ENCODE measurements around the gene PDCD7.
A peak's percentile ranks its signal among the peaks of the same experiment; 100 is the strongest.
"Not testable (repeated sequence)": the region's sequence is repeated elsewhere in the genome, so short reads cannot be mapped to it uniquely, and the experiment has no call there.

The PDCD7 gene

DNA sequence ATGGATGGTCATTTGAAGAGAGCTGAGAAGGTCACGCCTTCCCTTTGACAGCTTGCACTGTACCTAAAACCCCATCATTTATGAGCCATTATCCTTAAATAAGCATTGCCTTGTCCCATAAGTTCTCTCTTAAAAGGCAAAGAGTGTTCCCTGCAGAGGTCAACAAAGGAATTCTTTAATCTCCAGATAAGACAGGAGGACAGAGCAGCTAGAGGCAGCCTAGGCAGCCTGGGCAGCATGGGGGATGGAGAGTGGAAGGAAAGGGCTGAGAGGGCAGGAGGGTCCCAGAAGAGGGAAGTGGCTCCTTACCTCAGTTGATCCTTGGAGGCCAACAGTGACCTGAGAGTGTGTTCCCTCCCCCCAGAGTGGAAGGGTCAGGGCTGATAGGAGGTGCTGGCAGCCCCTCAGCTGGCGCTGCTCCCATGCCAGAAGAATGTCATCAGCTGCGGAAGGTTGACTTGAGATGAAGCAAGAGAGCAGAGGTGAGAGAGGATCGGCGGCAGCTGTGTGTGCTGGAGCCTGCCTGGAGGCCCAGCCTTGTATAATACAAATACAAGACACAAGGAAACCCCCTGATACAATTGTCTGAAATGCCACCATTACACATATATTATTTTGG, 44.3 kb downstream of the PDCD7 start:
- DNase-seq = no peak

GRCh38 chr15:65088643-65089021, 45.0 kb downstream of the PDCD7 start:
- no peak for DNase-seq

DNA sequence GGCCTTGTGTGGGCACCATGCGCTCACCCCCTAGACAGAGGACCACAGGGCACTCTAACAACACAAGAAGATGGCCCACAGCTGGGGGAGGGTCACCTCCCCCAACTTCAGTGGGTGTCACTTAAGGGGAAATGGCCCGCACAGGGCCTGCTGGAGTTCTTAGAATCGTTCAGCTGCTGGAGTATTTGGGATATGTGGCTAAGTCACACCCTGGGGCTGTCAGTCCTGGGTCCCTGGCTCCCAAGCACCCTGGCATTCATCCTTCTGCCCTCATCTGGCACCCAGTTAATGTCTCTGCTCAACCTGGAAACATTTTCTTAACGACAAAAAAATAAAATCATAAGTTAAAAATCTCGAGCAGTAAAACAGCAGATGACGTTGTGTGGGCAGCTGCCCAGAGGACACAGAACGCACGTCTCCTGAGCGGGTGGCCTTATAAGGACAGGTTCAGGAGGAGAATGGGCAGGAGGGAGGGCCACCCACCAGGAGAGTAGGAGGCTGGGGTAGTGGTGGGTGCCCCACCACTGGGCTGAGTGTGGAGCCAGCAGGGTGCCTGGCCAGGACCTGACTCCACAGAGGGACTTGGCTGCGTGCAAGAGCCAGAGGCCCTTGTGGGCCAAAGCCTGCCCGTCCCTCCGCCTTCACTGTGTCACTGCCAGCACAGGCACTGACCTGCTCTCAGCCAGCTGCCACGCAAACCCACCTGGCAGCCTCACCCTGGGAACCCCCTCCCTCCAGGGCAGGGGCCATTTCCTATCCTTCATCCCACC, 45.5 kb downstream of the PDCD7 start:
- DNase-seq = no peak

GRCh38 chr15:65087411-65087810, 46.2 kb downstream of the PDCD7 start:
- no peak for DNase-seq

DNA sequence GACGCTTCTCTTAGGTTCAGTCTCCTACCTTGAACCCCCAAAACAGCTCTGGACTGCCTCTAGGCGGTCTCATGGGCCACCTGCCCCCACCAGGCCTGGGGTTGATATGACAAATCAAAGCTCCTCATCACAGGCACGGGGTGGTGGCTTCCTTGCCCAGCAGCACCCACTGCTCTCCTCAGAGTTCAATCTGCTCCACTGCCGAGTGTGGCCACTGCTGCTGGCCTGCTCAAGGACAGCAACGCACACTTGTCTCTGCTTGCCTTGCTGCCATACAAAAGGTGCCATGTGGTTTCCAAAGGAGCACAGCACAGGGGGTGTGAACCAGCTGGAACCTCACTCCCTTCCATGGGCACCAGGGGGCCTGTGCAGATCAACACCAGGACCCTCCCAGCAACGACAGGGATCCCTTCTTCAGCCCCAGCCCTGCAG, 46.9 kb downstream of the PDCD7 start:
- no peak for DNase-seq

GRCh38 chr15:65085990-65086679, 47.5 kb downstream of the PDCD7 start:
- DNase-seq = no peak

DNA sequence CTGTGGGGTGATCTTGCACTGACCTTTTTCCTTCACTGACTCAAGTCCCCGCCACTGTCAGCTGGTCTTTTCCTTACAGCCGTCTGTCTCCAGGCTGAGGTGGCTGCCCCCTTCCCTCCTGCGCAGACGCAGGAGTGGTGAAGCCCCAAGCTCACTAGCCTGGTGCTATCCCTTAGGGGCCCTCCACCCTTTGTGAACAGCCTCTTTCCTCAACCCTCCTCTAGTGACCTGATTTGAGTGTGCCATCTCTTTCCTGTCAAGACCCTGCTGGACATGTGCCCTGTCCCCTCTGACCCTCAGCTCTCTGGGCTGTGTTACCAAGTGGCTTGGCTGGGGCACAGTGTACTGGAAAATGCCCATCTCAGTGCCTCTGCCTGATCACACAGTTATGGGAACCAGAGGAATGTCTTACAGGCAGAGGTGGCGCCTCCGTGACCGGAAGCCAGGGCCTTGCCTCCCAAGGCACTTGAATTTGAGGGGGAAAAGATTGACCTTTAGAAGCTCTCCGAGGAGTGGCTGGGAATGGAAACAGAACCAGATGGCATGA, 48.3 kb downstream of the PDCD7 start:
- DNase-seq = no peak

GRCh38 chr15:65084500-65085206, 49.0 kb downstream of the PDCD7 start:
- DNase-seq = no peak

DNA sequence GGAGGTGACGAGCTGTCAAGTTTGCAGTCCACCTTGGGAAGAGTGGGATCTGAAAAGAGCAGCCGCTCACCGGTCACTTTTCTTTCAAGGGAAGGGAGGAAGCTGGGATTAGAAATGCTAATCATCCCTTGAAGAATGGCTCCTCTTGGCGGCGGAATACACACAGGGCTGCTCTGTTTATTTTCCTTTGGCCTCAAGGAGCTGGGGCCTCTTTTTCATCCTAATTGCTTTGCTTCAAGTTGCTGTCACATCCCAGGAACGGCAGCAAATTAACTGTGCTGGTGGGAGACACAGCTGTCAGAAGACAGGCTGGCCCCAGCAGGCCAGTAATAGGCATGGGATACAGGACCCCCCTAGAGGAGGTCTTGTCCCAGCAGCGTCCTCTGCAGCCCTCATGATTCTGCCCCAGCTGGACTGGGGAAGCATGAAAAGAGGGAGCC, 50.3 kb downstream of the PDCD7 start:
- DNase-seq = no peak

DNA sequence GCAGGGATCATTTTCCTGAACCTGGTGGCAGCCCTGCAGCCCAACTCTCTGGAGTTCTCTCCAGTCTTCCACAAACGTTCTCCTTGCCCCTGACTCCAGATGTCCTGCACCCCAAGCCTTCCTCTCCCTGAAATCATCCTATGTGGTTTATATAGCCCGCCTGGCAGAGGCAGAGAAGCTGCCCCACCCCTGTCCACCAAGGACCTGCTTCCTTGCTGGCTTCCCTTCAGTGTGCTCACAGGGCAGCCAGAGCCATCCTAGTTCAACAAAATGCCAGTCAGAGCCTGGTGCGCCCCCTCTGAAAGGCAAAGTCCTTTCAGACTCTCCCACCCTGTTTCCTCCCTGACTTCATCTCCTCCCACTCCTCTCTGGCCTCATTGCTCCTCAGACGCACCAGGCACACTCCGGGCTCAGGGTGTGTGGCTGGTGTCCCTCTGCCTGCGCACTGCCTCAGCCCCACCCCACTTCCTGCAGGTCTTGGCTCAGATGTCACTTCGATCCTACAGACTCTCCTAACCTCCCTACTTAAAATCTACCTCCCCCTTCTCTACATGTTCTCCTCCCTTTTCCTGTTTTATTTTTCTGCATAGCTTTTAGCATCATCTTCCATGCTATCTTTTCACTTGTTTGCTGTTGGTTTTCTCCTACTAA, 51.2 kb downstream of the PDCD7 start:
- no peak for DNase-seq

GRCh38 chr15:65081758-65082157, 51.9 kb downstream of the PDCD7 start:
- peak; percentile 14 for DNase-seq

- DNase-seq = no peak
Observed at GRCh38 chr15:65081270-65081669, 52.3 kb downstream of the PDCD7 start.

- DNase-seq = no peak
Observed at GRCh38 chr15:65079580-65079979, 54.0 kb downstream of the PDCD7 start.

- DNase-seq = peak; percentile 13
Observed at GRCh38 chr15:65077981-65078352, 55.6 kb downstream of the PDCD7 start.

GRCh38 chr15:65077291-65077980, 56.2 kb downstream of the PDCD7 start:
- DNase-seq = no peak

DNA sequence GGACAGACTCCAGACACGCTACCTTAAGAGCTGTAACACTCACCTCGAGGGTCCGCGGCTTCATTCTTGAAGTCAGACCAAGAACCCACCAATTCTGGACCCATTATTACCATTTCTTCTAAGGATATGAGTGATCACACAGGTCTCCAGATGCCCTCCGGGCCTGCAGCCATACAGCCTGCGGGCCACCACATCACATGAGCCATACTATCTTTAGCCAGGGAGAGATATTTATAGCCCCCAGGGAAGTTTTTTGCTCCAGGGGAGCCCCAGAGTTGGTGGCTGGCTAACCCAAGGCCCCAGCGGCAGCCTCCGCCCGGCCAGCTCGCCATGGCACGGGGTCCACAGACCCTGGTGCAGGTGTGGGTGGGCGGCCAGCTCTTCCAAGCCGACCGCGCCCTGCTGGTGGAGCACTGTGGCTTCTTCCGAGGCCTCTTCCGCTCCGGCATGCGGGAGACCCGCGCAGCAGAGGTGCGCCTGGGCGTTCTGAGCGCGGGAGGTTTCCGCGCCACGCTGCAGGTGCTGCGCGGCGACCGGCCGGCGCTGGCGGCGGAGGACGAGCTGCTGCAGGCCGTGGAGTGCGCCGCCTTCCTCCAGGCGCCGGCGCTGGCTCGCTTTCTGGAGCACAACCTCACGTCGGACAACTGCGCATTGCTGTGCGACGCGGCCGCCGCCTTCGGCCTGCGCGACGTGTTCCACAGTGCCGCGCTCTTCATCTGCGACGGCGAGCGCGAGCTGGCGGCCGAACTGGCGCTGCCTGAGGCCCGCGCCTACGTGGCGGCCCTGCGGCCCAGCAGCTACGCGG, 56.9 kb downstream of the PDCD7 start, which contains the start of gene KBTBD13:
TSS of gene KBTBD13 (plus strand) at position 261 of the 805 bp plus-strand sequence. CDS start at position 331, 70 bp downstream.
- no peak for DNase-seq

DNA sequence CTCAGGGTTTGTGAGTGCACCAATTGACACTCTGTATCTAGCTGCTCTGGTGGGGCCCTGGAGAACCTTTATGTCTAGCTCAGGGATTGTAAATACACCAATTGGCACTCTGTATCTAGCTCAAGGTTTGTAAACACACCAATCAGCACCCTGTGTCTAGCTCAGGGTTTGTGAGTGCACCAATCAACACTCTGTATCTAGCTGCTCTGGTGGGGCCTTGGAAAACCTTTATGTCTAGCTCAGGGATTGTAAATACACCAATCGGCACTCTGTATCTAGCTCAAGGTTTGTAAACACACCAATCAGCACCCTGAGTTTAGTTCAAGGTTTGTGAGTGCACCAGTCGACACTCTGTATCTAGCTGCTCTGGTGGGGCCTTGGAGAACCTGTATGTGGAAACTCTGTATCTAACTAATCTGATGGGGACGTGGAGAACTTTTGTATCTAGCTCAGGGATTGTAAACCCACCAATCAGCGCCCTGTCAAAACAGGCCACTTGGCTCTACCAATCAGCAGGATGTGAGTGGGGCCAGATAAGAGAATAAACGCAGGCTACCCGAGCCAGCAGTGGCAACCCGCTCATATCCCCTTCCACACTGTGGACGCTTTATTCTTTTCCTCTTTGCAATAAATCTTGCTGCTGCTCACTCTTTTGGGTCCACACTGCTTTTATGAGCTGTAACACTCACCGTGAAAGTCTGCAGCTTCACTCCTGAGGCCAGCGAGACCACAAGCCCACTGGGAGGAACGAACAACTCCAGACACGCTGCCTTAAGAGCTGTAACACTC, 57.8 kb downstream of the PDCD7 start:
- not testable (repeated sequence) for DNase-seq

- not testable (repeated sequence) for DNase-seq
Observed at GRCh38 chr15:65074946-65075345, 58.7 kb downstream of the PDCD7 start.

GRCh38 chr15:65072617-65073016, 61.0 kb downstream of the PDCD7 start:
- no peak for DNase-seq

DNA sequence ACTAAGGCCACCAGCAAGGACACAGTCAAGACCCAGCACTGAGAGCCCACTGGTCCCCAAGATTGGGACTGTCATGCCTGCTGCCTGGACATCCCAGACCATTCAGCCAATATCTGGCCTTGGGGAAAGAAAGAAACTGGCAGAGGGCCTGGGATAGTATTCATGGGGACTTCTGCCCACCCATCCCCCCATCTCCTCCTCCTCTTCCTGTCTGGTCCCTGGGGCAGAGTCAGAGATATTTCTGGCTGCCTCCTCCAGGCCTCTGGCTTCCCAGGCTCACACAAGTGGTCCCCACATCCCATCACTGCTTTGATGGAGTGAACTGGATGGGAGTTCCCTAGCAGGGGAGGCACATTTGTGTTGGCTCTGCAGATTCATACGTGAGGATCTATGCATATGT, 61.6 kb downstream of the PDCD7 start:
- no peak for DNase-seq
